ENCODE measurements around the gene LRMDA.

DNA sequence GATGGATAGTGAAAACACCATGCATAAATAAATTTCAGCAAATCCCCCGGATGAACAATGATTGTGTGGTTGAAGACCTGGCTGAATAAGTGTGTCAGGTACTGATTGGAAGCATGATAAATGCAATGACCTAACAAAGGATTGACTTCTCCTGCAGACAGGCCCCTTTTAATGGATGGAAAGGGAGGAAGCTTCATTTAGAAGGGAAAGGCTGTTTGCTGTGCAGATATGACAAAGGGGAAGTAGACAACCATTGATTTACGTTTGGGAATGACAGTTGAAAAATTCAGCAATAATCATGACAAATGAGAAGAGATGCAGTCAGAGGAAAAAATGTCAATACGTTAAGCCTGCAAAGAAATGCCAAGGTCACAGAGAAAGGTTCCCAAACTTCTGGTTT, 503.8 kb downstream of the LRMDA start:
- TF ChIP-seq, protein P1, sequence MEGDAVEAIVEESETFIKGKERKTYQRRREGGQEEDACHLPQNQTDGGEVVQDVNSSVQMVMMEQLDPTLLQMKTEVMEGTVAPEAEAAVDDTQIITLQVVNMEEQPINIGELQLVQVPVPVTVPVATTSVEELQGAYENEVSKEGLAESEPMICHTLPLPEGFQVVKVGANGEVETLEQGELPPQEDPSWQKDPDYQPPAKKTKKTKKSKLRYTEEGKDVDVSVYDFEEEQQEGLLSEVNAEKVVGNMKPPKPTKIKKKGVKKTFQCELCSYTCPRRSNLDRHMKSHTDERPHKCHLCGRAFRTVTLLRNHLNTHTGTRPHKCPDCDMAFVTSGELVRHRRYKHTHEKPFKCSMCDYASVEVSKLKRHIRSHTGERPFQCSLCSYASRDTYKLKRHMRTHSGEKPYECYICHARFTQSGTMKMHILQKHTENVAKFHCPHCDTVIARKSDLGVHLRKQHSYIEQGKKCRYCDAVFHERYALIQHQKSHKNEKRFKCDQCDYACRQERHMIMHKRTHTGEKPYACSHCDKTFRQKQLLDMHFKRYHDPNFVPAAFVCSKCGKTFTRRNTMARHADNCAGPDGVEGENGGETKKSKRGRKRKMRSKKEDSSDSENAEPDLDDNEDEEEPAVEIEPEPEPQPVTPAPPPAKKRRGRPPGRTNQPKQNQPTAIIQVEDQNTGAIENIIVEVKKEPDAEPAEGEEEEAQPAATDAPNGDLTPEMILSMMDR (IDR thresholded peaks at IDR 0.05): no peak
- TF ChIP-seq POLR2A (IDR thresholded peaks at IDR 0.05) (no peak), POLR2AphosphoS5 (IDR thresholded peaks at IDR 0.05) (no peak), EP300 (IDR thresholded peaks at IDR 0.05; ENCODE audit: low read depth) (no peak)

All from transverse colon (tissue), 4 donors.